PC-3 (cell line): ENCODE data around the gene MITF.

Experiments
- EZH2 ChIP-seq: fragments of 300-600 bp; sonication (generic); IDR thresholded peaks from one replicate; pipeline ENCODE4 v1.6.1; 2017; ENCODE audit warnings: antibody characterized with exemption, mild to moderate bottlenecking, low read length; ENCODE audit not compliant: unreplicated experiment
- TF ChIP-seq, protein P1 (sequence below): fragments of 300-600 bp; sonication (generic); conservative IDR thresholded peaks from 2 replicates; pipeline ENCODE4 v1.5.1; 2017; ENCODE audit warnings: antibody characterized with exemption, low read depth, mild to moderate bottlenecking, low read length

DNA sequence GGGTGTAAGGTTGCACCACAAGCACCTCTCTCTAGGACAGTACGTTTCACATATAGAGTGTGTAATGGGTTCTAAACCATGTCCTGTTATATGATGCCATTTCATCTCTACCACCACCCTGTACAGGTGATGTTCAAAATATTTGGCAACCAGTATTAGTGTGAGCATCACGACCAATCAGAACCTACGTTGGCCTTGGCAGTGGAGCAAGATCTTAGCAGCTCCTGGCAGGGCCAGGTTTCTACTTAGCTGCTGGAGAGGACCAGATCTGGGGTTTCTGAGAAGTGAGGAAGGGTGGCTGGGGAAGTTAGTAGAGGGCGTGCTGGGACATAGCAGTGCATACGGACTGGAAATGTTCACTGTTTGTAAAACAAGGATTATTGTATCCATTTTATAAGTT, 23.1 kb upstream of the MITF start:
- TF ChIP-seq, protein P1, sequence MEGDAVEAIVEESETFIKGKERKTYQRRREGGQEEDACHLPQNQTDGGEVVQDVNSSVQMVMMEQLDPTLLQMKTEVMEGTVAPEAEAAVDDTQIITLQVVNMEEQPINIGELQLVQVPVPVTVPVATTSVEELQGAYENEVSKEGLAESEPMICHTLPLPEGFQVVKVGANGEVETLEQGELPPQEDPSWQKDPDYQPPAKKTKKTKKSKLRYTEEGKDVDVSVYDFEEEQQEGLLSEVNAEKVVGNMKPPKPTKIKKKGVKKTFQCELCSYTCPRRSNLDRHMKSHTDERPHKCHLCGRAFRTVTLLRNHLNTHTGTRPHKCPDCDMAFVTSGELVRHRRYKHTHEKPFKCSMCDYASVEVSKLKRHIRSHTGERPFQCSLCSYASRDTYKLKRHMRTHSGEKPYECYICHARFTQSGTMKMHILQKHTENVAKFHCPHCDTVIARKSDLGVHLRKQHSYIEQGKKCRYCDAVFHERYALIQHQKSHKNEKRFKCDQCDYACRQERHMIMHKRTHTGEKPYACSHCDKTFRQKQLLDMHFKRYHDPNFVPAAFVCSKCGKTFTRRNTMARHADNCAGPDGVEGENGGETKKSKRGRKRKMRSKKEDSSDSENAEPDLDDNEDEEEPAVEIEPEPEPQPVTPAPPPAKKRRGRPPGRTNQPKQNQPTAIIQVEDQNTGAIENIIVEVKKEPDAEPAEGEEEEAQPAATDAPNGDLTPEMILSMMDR = no peak
- TF ChIP-seq EZH2 = no peak
